HG03135 (cell line): Measurements from ENCODE around the gene VAV3.

Experiments used
- ATAC-seq: cut with Tn5 transposase; IDR thresholded peaks from one replicate; pipeline ENCODE4 v1.9.1; 2021; ENCODE audit warnings: mild to moderate bottlenecking, moderate library complexity; ENCODE audit not compliant: unreplicated experiment

Gene VAV3

GRCh38 chr1:107803579-107803978 lies 161.4 kb downstream of the VAV3 start:
- no peak for ATAC-seq

- ATAC-seq: no peak
These were observed 162.3 kb downstream of the VAV3 start for GRCh38 chr1:107802654-107803053.

- ATAC-seq: no peak
These were observed 169.0 kb downstream of the VAV3 start for GRCh38 chr1:107795994-107796393.

GRCh38 chr1:107795441-107795840 lies 169.5 kb downstream of the VAV3 start:
- no peak for ATAC-seq

GRCh38 chr1:107794571-107794970 lies 170.4 kb downstream of the VAV3 start:
- ATAC-seq: no peak

GRCh38 chr1:107793896-107794453 lies 171.0 kb downstream of the VAV3 start:
- no peak for ATAC-seq

- no peak for ATAC-seq
These were observed 173.6 kb downstream of the VAV3 start for GRCh38 chr1:107791348-107791747.

- ATAC-seq: no peak
These were observed 175.0 kb downstream of the VAV3 start for GRCh38 chr1:107789817-107790524.

- ATAC-seq: no peak
These were observed 176.5 kb downstream of the VAV3 start for GRCh38 chr1:107788206-107789202.

- no peak for ATAC-seq
These were observed 177.7 kb downstream of the VAV3 start for GRCh38 chr1:107787299-107787698.

- ATAC-seq: no peak
These were observed 178.7 kb downstream of the VAV3 start for GRCh38 chr1:107786203-107786845.

- no peak for ATAC-seq
These were observed 179.3 kb downstream of the VAV3 start for GRCh38 chr1:107785496-107786202.

GRCh38 chr1:107782217-107782845 lies 182.6 kb downstream of the VAV3 start:
- ATAC-seq: no peak

- ATAC-seq: no peak
These were observed 183.7 kb downstream of the VAV3 start for GRCh38 chr1:107781245-107781644.

GRCh38 chr1:107777664-107778047 lies 187.3 kb downstream of the VAV3 start:
- ATAC-seq: no peak

GRCh38 chr1:107776900-107777663 lies 187.9 kb downstream of the VAV3 start:
- ATAC-seq: peak; percentile 90

GRCh38 chr1:107771377-107771776 lies 193.6 kb downstream of the VAV3 start:
- ATAC-seq: no peak

GRCh38 chr1:107767156-107767582 lies 197.8 kb downstream of the VAV3 start:
- ATAC-seq: no peak

GRCh38 chr1:107766533-107766932 lies 198.4 kb downstream of the VAV3 start:
- ATAC-seq: no peak
